HepG2 (cell line): ENCODE results near the gene FKBP10. TPM values are rescaled to one million over a fixed set of nuclear protein-coding genes. Genes with fewer than 3 reads are reported as not detected.

Experiments used
- CCDC6 ChIP-seq: sonication (generic); formaldehyde crosslinking; IDR thresholded peaks from 2 replicates; pipeline ENCODE4 v1.8.1; 2022; ENCODE audit warnings: mild to moderate bottlenecking, missing genetic modification reagents, moderate library complexity
- CREB3 ChIP-seq: sonication (generic); formaldehyde crosslinking; IDR thresholded peaks from 2 replicates; pipeline ENCODE4 v1.5.0; 2020; ENCODE audit warnings: missing genetic modification reagents
- DMAP1 ChIP-seq: IDR thresholded peaks from 2 replicates; pipeline ENCODE4 v1.6.1; 2016
- DNMT3B ChIP-seq: conservative IDR thresholded peaks from 2 replicates; pipeline ENCODE4 v1.6.1; 2016; ENCODE audit warnings: missing biosample characterization, control low read depth
- KDM5B ChIP-seq: sonication (generic); formaldehyde crosslinking; IDR thresholded peaks from 2 replicates; pipeline ENCODE4 v1.4.0; 2020; ENCODE audit warnings: missing genetic modification reagents, mild to moderate bottlenecking, borderline replicate concordance
- PHF20 ChIP-seq: sonication (generic); formaldehyde crosslinking; IDR thresholded peaks from 2 replicates; pipeline ENCODE4 v1.5.0; 2020; ENCODE audit warnings: mild to moderate bottlenecking, missing genetic modification reagents
- PHF21A ChIP-seq: sonication (generic); formaldehyde crosslinking; IDR thresholded peaks from 2 replicates; pipeline ENCODE4 v1.5.0; 2020; ENCODE audit warnings: mild to moderate bottlenecking, missing genetic modification reagents
- RFXANK ChIP-seq: IDR thresholded peaks from 2 replicates; pipeline ENCODE4 v1.6.1; 2016
- ZMAT3 ChIP-seq: sonication (generic); formaldehyde crosslinking; conservative IDR thresholded peaks from 2 replicates; pipeline ENCODE4 v1.7.0; 2021; ENCODE audit warnings: missing genetic modification reagents
- ZNF441 ChIP-seq: sonication (generic); formaldehyde crosslinking; IDR thresholded peaks from 2 replicates; pipeline ENCODE4 v1.7.0; 2021; ENCODE audit warnings: missing genetic modification reagents, borderline replicate concordance
- ZNF619 ChIP-seq: sonication (generic); formaldehyde crosslinking; IDR thresholded peaks from 2 replicates; pipeline ENCODE4 v1.4.0; 2020; ENCODE audit warnings: mild to moderate bottlenecking, missing genetic modification reagents
- ZNF724P ChIP-seq: sonication (generic); formaldehyde crosslinking; IDR thresholded peaks from 2 replicates; pipeline ENCODE4 v1.8.0; 2022; ENCODE audit warnings: missing genetic modification reagents, borderline replicate concordance
- ZNF850 ChIP-seq: sonication (generic); formaldehyde crosslinking; conservative IDR thresholded peaks from 2 replicates; pipeline ENCODE4 v1.9.0; 2021; ENCODE audit warnings: mild to moderate bottlenecking, missing genetic modification reagents
- ZZZ3 ChIP-seq: sonication (generic); formaldehyde crosslinking; IDR thresholded peaks from 2 replicates; pipeline ENCODE4 v1.4.0; 2020; ENCODE audit warnings: missing genetic modification reagents, mild to moderate bottlenecking, borderline replicate concordance
- polyA plus RNA-seq, 8 experiments: library from polyadenylated mRNA; depleted of rRNA in 3 of 8; stranded (reverse) in 7 of 8; unstranded in 1 of 8; fragments of >200 nt; fragmentation: Illumina TruSeq in 4 of 8; extraction: Trizol in 4 of 8; gene quantifications; 2 replicates each; pipeline versions ENCODE4 v1.2.1 to v1.2.3, GENCODE V29; 2011 to 2016; ENCODE audit warnings: low read depth in 4 of 8, missing spikeins in 1 of 8, mixed read lengths in 1 of 8; ENCODE audit not compliant: insufficient read depth in 1 of 8
- total RNA-seq, 5 experiments: library from RNA; depleted of rRNA; stranded (reverse); fragments of >200 nt; fragmentation: Illumina TruSeq; extraction: Trizol; gene quantifications; 2 replicates each; pipeline ENCODE4 v1.2.3, GENCODE V29; 2016; ENCODE audit warnings: low read depth in 1 of 5
- TF ChIP-seq, protein P1 (sequence below): sonication (generic); formaldehyde crosslinking; IDR thresholded peaks from 2 replicates; pipeline ENCODE4 v1.4.0; 2020; ENCODE audit warnings: missing genetic modification reagents
- TF ChIP-seq, protein P2 (sequence below): sonication (generic); formaldehyde crosslinking; IDR thresholded peaks from 2 replicates; pipeline ENCODE4 v1.5.1; 2020; ENCODE audit warnings: mild to moderate bottlenecking, missing genetic modification reagents, moderate library complexity
- TF ChIP-seq, protein P3 (sequence below): sonication (generic); formaldehyde crosslinking; IDR thresholded peaks from 2 replicates; pipeline ENCODE4 v1.8.0; 2022; ENCODE audit warnings: mild to moderate bottlenecking, missing genetic modification reagents; ENCODE audit not compliant: insufficient replicate concordance
- TF ChIP-seq, protein P4 (sequence below): sonication (generic); formaldehyde crosslinking; IDR thresholded peaks from 2 replicates; pipeline ENCODE4 v1.8.0; 2022; ENCODE audit warnings: missing genetic modification reagents, mild to moderate bottlenecking, inconsistent platforms, borderline replicate concordance

FKBP10 gene
- total and polyA plus RNA-seq, 2 of the 13 experiments (the other 11 are each of a cell fraction or from before 2014, with no cell fraction given) = 149 to 573 TPM

- TF ChIP-seq, protein P1, sequence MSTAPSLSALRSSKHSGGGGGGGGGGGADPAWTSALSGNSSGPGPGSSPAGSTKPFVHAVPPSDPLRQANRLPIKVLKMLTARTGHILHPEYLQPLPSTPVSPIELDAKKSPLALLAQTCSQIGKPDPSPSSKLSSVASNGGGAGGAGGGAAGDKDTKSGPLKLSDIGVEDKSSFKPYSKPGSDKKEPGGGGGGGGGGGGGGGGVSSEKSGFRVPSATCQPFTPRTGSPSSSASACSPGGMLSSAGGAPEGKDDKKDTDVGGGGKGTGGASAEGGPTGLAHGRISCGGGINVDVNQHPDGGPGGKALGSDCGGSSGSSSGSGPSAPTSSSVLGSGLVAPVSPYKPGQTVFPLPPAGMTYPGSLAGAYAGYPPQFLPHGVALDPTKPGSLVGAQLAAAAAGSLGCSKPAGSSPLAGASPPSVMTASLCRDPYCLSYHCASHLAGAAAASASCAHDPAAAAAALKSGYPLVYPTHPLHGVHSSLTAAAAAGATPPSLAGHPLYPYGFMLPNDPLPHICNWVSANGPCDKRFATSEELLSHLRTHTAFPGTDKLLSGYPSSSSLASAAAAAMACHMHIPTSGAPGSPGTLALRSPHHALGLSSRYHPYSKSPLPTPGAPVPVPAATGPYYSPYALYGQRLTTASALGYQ = no peak
- TF ChIP-seq ZNF441 = peak; percentile 43; the same call in 1 of the 2 replicates
- 0 out of 2 replicates have a peak, but pooled peaks have one; percentile 32 for TF ChIP-seq ZZZ3
- TF ChIP-seq ZMAT3 (CRISPR knock-in tag) = no peak
- 0 out of 2 replicates have a peak, but pooled peaks have one; percentile 59 for TF ChIP-seq ZNF850 (CRISPR knock-in tag)
- no peak for TF ChIP-seq ZNF724P (CRISPR knock-in tag)
- 0 out of 2 replicates have a peak, but pooled peaks have one; percentile 32 for TF ChIP-seq CCDC6 (CRISPR knock-in tag)
- TF ChIP-seq, protein P2, sequence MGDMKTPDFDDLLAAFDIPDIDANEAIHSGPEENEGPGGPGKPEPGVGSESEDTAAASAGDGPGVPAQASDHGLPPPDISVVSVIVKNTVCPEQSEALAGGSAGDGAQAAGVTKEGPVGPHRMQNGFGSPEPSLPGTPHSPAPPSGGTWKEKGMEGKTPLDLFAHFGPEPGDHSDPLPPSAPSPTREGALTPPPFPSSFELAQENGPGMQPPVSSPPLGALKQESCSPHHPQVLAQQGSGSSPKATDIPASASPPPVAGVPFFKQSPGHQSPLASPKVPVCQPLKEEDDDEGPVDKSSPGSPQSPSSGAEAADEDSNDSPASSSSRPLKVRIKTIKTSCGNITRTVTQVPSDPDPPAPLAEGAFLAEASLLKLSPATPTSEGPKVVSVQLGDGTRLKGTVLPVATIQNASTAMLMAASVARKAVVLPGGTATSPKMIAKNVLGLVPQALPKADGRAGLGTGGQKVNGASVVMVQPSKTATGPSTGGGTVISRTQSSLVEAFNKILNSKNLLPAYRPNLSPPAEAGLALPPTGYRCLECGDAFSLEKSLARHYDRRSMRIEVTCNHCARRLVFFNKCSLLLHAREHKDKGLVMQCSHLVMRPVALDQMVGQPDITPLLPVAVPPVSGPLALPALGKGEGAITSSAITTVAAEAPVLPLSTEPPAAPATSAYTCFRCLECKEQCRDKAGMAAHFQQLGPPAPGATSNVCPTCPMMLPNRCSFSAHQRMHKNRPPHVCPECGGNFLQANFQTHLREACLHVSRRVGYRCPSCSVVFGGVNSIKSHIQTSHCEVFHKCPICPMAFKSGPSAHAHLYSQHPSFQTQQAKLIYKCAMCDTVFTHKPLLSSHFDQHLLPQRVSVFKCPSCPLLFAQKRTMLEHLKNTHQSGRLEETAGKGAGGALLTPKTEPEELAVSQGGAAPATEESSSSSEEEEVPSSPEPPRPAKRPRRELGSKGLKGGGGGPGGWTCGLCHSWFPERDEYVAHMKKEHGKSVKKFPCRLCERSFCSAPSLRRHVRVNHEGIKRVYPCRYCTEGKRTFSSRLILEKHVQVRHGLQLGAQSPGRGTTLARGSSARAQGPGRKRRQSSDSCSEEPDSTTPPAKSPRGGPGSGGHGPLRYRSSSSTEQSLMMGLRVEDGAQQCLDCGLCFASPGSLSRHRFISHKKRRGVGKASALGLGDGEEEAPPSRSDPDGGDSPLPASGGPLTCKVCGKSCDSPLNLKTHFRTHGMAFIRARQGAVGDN (CRISPR knock-in tag) = peak; percentile 51
- no peak; the same call in 1 of the 2 replicates for TF ChIP-seq PHF21A (CRISPR knock-in tag)
- TF ChIP-seq DNMT3B = no peak
- TF ChIP-seq PHF20 = peak; percentile 11; the same call in 1 of the 2 replicates
- 0 out of 2 replicates have a peak, but pooled peaks have one; percentile 20 for TF ChIP-seq ZNF619 (CRISPR knock-in tag)
- TF ChIP-seq, protein P3, sequence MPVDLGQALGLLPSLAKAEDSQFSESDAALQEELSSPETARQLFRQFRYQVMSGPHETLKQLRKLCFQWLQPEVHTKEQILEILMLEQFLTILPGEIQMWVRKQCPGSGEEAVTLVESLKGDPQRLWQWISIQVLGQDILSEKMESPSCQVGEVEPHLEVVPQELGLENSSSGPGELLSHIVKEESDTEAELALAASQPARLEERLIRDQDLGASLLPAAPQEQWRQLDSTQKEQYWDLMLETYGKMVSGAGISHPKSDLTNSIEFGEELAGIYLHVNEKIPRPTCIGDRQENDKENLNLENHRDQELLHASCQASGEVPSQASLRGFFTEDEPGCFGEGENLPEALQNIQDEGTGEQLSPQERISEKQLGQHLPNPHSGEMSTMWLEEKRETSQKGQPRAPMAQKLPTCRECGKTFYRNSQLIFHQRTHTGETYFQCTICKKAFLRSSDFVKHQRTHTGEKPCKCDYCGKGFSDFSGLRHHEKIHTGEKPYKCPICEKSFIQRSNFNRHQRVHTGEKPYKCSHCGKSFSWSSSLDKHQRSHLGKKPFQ (CRISPR knock-in tag) = peak; percentile 52
- peak; percentile 99 for TF ChIP-seq DMAP1 (CRISPR knock-in tag)
- TF ChIP-seq CREB3 = peak; percentile 64; the same call in 1 of the 2 replicates
- TF ChIP-seq, protein P4, sequence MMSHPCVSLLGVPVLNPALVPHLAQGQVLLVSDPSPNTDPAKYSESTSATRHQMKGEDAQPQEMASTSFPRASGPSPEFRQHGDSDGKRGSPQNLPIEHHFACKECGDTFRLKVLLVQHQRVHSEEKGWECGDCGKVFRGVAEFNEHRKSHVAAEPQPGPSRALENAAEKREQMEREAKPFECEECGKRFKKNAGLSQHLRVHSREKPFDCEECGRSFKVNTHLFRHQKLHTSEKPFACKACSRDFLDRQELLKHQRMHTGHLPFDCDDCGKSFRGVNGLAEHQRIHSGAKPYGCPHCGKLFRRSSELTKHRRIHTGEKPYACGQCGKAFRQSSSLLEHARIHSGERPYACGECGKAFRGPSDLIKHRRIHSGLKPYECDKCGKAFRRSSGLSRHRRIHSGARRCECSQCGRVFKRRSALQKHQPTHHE (CRISPR knock-in tag) = peak; percentile 55
- no peak for TF ChIP-seq RFXANK (CRISPR knock-in tag)
- TF ChIP-seq KDM5B = 0 out of 2 replicates have a peak, but pooled peaks have one; percentile 74
These were observed at the start of gene FKBP10 (continued) for GRCh38 chr17:41812381-41813151.
